Measurements from ENCODE around the gene ITPR1.

- TF ChIP-seq CTCF (conservative IDR thresholded peaks at IDR 0.05; ENCODE audit: low read depth in 2 of 2) = no peak
- TF ChIP-seq REST (IDR thresholded peaks at IDR 0.05; ENCODE audit: unreplicated experiment) = no peak
- no peak for TF ChIP-seq EZH2phosphoT487 (IDR thresholded peaks at IDR 0.05; ENCODE audit: unreplicated experiment)
- no peak for TF ChIP-seq ZNF462 (CRISPR knock-in tag; IDR thresholded peaks at IDR 0.05)
- TF ChIP-seq POLR2AphosphoS5 (IDR thresholded peaks at IDR 0.05; ENCODE audit: low read depth) = no peak
- no peak for TF ChIP-seq CREB1 (CRISPR knock-in tag; IDR thresholded peaks at IDR 0.05; ENCODE audit: low read depth)
- no peak for TF ChIP-seq EZH2 (IDR thresholded peaks at IDR 0.05; ENCODE audit: low read depth, unreplicated experiment)
- no peak for TF ChIP-seq ETS1 (IDR thresholded peaks at IDR 0.05)
- TF ChIP-seq ZNF114 (CRISPR knock-in tag; IDR thresholded peaks at IDR 0.05) = no peak
These were observed 281.4 kb downstream of the ITPR1 start for GRCh38 chr3:4774531-4774930.

All from GM23338 (cell line).